Suppressor macrophage treated with lipopolysaccharide for 4 hours (primary cell): Measurements from ENCODE around the gene CDH5.

Source experiments
- DNase-seq: peaks from one replicate; pipeline ENCODE4 v3.0.0-alpha.2; 2020

Gene CDH5

GRCh38 chr16:66395806-66396555 is 29.5 kb downstream of the CDH5 start:
- DNase-seq: no peak

- no peak for DNase-seq
Observed at GRCh38 chr16:66397736-66398433, 31.4 kb downstream of the CDH5 start.

- DNase-seq: no peak
Observed at GRCh38 chr16:66399031-66399430, 32.5 kb downstream of the CDH5 start.

GRCh38 chr16:66399930-66400329 is 33.4 kb downstream of the CDH5 start:
- DNase-seq: no peak

- no peak for DNase-seq
Observed at GRCh38 chr16:66400503-66401380, 34.3 kb downstream of the CDH5 start.

GRCh38 chr16:66401610-66402009 is 35.1 kb downstream of the CDH5 start:
- no peak for DNase-seq

- DNase-seq: no peak
Observed at GRCh38 chr16:66402166-66402565, 35.7 kb downstream of the CDH5 start.

GRCh38 chr16:66402591-66403230 is 36.2 kb downstream of the CDH5 start:
- DNase-seq: no peak

GRCh38 chr16:66403531-66404145 is 37.1 kb downstream of the CDH5 start:
- DNase-seq: no peak

- DNase-seq: no peak
Observed at GRCh38 chr16:66405057-66405783, 38.7 kb downstream of the CDH5 start.

GRCh38 chr16:66406534-66407221 is 40.2 kb downstream of the CDH5 start:
- DNase-seq: peak; percentile 89

- peak; percentile 62 for DNase-seq
Observed at GRCh38 chr16:66408163-66409048, 41.9 kb downstream of the CDH5 start.

GRCh38 chr16:66409156-66409555 is 42.7 kb downstream of the CDH5 start:
- no peak for DNase-seq

GRCh38 chr16:66412182-66412581 is 45.7 kb downstream of the CDH5 start:
- DNase-seq: no peak

- DNase-seq: no peak
Observed at GRCh38 chr16:66414891-66415290, 48.4 kb downstream of the CDH5 start.

GRCh38 chr16:66416136-66416535 is 49.6 kb downstream of the CDH5 start:
- no peak for DNase-seq

- peak; percentile 90 for DNase-seq
Observed at GRCh38 chr16:66416939-66417700, 50.6 kb downstream of the CDH5 start.

GRCh38 chr16:66418165-66418962 is 51.9 kb downstream of the CDH5 start:
- DNase-seq: peak; percentile 45
